Effector memory CD4-positive, alpha-beta T cell (primary cell): ENCODE data around the gene GPR162.

Experiments used
- DNase-seq, 3 donors: peaks; one replicate each; pipeline ENCODE4 v3.0.0-alpha.2; 2020
- H3K27ac ChIP-seq: 2 replicates; pipeline ENCODE4 v1.7.0; 2013; ENCODE audit warnings: mild to moderate bottlenecking, low read length, moderate library complexity; ENCODE audit not compliant: insufficient read depth, poor library complexity, severe bottlenecking
- H3K27me3 ChIP-seq: replicated peaks from 2 replicates; pipeline ENCODE4 v1.7.0; 2013; ENCODE audit warnings: mild to moderate bottlenecking, low read length; ENCODE audit not compliant: insufficient read depth, control insufficient read depth, poor library complexity, severe bottlenecking
- H3K36me3 ChIP-seq: 2 replicates; pipeline ENCODE4 v1.7.0; 2013; ENCODE audit warnings: mild to moderate bottlenecking, low read length, moderate library complexity; ENCODE audit not compliant: control insufficient read depth, insufficient read depth
- H3K4me1 ChIP-seq: 2 replicates; pipeline ENCODE4 v1.7.0; 2013; ENCODE audit warnings: low read length, mild to moderate bottlenecking; ENCODE audit not compliant: control insufficient read depth, insufficient read depth, poor library complexity, severe bottlenecking
- H3K4me3 ChIP-seq: 2 replicates; pipeline ENCODE4 v1.7.0; 2013; ENCODE audit warnings: low read length, low read depth, mild to moderate bottlenecking; ENCODE audit not compliant: insufficient read depth, poor library complexity, severe bottlenecking
- H3K9me3 ChIP-seq: 2 replicates; pipeline ENCODE4 v1.7.0; 2013; ENCODE audit warnings: mild to moderate bottlenecking, low read length, moderate library complexity; ENCODE audit not compliant: control insufficient read depth

GPR162 gene

GRCh38 chr12:6778574-6779550 is 42.8 kb upstream of the GPR162 start:
- peak overlapping the region; percentile 55 for H3K4me3 ChIP-seq
- DNase-seq = peak; percentile 74 to 85 (median 78)
- no peaks in the 10 kb centered on the region for H3K9me3 ChIP-seq
- no peak overlapping the region for H3K27ac ChIP-seq
- H3K36me3 ChIP-seq = no peaks in the 10 kb centered on the region
- peaks cover 10% of the 10 kb centered on the region for H3K27me3 ChIP-seq
- H3K4me1 ChIP-seq = peaks cover 24% of the 10 kb centered on the region

GRCh38 chr12:6779708-6780432 is 41.8 kb upstream of the GPR162 start:
- Histone ChIP-seq H3K9me3 (no peaks in the 10 kb centered on the region), H3K36me3 (no peaks in the 10 kb centered on the region), H3K4me1 (peaks cover 19% of the 10 kb centered on the region), H3K4me3 (no peak overlapping the region), H3K27me3 (peaks cover 5% of the 10 kb centered on the region), H3K27ac (no peak overlapping the region)
- DNase-seq = no peak

- Histone ChIP-seq H3K4me1 (peaks cover 24% of the 10 kb centered on the region), H3K27me3 (peaks cover 5% of the 10 kb centered on the region), H3K27ac (no peak overlapping the region), H3K9me3 (no peaks in the 10 kb centered on the region), H3K36me3 (no peaks in the 10 kb centered on the region), H3K4me3 (no peak overlapping the region)
- no peak for DNase-seq
Observed at GRCh38 chr12:6780573-6780972, 41.0 kb upstream of the GPR162 start.

DNA sequence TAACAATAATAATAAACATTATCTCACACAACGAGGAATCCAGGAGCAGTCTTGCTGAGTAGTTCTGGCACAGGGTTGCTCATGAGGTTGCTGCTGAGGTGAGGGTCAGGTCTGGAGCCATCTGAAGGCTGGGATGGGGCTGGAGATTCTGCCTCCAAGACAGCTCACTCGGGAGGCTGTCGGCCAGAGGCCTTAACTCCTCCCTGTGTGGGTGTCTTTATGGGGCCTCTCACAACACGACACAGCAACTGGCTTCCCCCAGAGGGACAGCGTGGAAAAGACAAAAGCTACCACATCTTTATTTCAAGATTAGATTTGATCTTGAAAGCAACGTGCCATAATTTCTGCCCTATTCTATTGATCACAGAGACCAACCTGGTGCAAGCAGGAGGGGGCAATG is 39.5 kb upstream of the GPR162 start:
- peaks cover 39% of the 10 kb centered on the region for H3K4me1 ChIP-seq
- no peak overlapping the region for H3K27ac ChIP-seq
- DNase-seq = no peak
- H3K4me3 ChIP-seq = no peak overlapping the region
- no peaks in the 10 kb centered on the region for H3K27me3 ChIP-seq
- no peaks in the 10 kb centered on the region for H3K36me3 ChIP-seq
- no peaks in the 10 kb centered on the region for H3K9me3 ChIP-seq

DNA sequence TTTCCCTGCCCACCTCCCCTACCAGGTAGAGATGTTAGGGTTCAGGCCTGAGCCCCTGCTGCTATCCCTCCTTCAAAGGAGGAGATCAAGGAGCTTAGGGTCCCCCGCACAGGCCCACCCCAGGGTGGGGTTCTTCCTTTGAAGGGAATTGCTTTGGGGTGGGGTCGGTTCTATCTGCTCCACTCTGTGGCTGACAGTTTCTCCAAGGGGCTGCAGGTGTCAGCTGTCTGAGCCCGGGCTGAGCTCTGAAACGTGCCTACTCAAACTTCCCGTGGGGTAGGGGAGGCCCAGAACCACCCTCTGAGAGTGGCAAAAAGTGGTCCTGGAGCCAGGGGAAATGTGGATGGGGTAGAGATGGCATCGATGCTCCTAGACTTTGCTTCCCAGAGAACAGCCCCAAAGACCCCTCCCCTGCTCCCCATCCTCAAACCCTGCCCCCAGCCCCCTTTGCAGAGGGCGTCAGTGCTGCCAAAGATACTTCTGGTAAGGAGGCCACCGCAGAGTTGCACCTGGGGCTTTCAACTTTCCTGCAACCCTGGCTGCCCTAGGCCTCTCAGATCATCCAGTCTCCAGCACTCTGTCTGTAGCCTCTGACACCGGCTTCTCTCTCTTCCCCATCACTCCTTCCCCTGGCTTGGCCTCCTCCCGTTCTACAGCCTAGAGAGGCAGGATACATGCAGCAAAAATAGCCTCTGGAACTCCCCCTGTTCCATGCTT is 38.6 kb upstream of the GPR162 start:
- no peak for DNase-seq
- H3K27me3 ChIP-seq = no peaks in the 10 kb centered on the region
- H3K9me3 ChIP-seq = no peaks in the 10 kb centered on the region
- H3K4me1 ChIP-seq = peaks cover 44% of the 10 kb centered on the region
- no peak overlapping the region for H3K27ac ChIP-seq
- H3K36me3 ChIP-seq = no peaks in the 10 kb centered on the region
- no peak overlapping the region for H3K4me3 ChIP-seq

DNA sequence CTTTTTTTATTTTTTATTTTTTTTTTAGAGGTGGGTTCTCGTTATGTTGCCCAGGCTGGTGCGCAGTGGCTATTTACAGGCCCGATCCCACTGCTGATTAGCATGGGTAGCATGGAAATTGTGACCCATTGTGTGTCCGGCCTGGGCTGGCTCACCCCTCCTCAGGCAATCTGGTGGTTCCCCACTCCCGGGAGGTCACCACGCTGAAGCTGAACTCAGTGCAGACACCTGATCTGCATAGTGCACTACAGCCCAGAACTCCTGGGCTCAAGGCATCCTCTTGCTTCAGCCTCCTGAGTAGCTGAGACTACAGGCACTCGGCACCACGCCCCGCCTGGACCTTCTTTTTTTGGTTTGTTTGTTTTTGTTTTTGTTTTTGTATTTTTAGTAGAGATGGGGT is 37.8 kb upstream of the GPR162 start:
- Histone ChIP-seq H3K4me3 (no peak overlapping the region), H3K36me3 (no peaks in the 10 kb centered on the region), H3K27ac (peak overlapping the region; percentile 20), H3K27me3 (no peaks in the 10 kb centered on the region), H3K9me3 (no peaks in the 10 kb centered on the region), H3K4me1 (peaks cover 43% of the 10 kb centered on the region)
- no peak for DNase-seq

- Histone ChIP-seq H3K36me3 (no peaks in the 10 kb centered on the region), H3K27me3 (no peaks in the 10 kb centered on the region), H3K27ac (peak overlapping the region; percentile 10), H3K4me1 (peaks cover 44% of the 10 kb centered on the region), H3K4me3 (no peak overlapping the region), H3K9me3 (no peaks in the 10 kb centered on the region)
- DNase-seq = no peak
Observed at GRCh38 chr12:6784296-6784695, 37.3 kb upstream of the GPR162 start.

- Histone ChIP-seq H3K27me3 (no peaks in the 10 kb centered on the region), H3K4me3 (no peak overlapping the region), H3K9me3 (no peaks in the 10 kb centered on the region), H3K36me3 (no peaks in the 10 kb centered on the region), H3K27ac (peak overlapping the region; percentile 10), H3K4me1 (peaks cover 45% of the 10 kb centered on the region)
- DNase-seq = no peak
Observed at GRCh38 chr12:6784761-6785160, 36.9 kb upstream of the GPR162 start.

GRCh38 chr12:6786416-6787094 is 35.1 kb upstream of the GPR162 start:
- H3K27ac ChIP-seq = peak overlapping the region; percentile 63
- H3K4me3 ChIP-seq = peak overlapping the region; percentile 36
- no peaks in the 10 kb centered on the region for H3K9me3 ChIP-seq
- no peaks in the 10 kb centered on the region for H3K27me3 ChIP-seq
- H3K36me3 ChIP-seq = no peaks in the 10 kb centered on the region
- DNase-seq = no peak
- peaks cover 45% of the 10 kb centered on the region for H3K4me1 ChIP-seq
